Transverse colon (tissue), 4 donors: ENCODE data around the gene MRS2. TPM values are rescaled to one million over a fixed set of nuclear protein-coding genes. Genes with fewer than 3 reads are reported as not detected.

ENCODE experiments used
- DNase-seq: peaks from one replicate; pipeline ENCODE4 v3.0.0-alpha.2; 2019
- H3K27ac ChIP-seq, 4 donors: fragments of 200-600 bp; sonication (generic); 2 replicates each; pipeline ENCODE4 v1.5.1; 2016 to 2018; ENCODE audit warnings: inconsistent platforms in 4 of 4
- H3K27me3 ChIP-seq: fragments of 200-600 bp; sonication (generic); 2 replicates; pipeline ENCODE4 v1.5.1; 2017; ENCODE audit warnings: inconsistent platforms
- H3K36me3 ChIP-seq, 4 donors: fragments of 200-600 bp; sonication (generic); 2 replicates each; pipeline ENCODE4 v1.5.1; 2017 to 2019; ENCODE audit warnings: inconsistent platforms in 4 of 4
- H3K4me1 ChIP-seq, 4 donors: fragments of 200-600 bp; sonication (generic); 2 replicates each; pipeline ENCODE4 v1.5.1; 2017 to 2020; ENCODE audit warnings: inconsistent platforms in 4 of 4
- H3K4me3 ChIP-seq, 4 donors: fragments of 200-600 bp; sonication (generic); 1 replicate in 1 of 4; 2 replicates in 3 of 4; pipeline versions ENCODE4 v1.5.1 to v1.6.1; 2017 to 2019; ENCODE audit warnings: inconsistent platforms in 4 of 4
- H3K9me3 ChIP-seq, 2 donors: fragments of 200-600 bp; sonication (generic); 2 replicates each; pipeline ENCODE4 v1.5.1; 2017 to 2019; ENCODE audit warnings: inconsistent platforms in 2 of 2
- EP300 ChIP-seq: sonication (generic); formaldehyde crosslinking; IDR thresholded peaks from one replicate; pipeline ENCODE4 v1.6.1; 2017; ENCODE audit warnings: antibody characterized with exemption, low read depth
- POLR2A ChIP-seq: fragments of 450-650 bp; IDR thresholded peaks from one replicate; pipeline ENCODE4 v1.6.1; 2016; ENCODE audit warnings: antibody characterized with exemption, mild to moderate bottlenecking, moderate library complexity
- POLR2AphosphoS5 ChIP-seq, 3 donors: sonication (generic); formaldehyde crosslinking; IDR thresholded peaks; one replicate each; pipeline ENCODE4 v1.6.1; 2016; ENCODE audit warnings: antibody characterized with exemption in 3 of 3
- WGBS, 2 donors: methylation state at CpG; one replicate each; pipeline ENCODE4 v1.1.5; 2018; ENCODE audit warnings: low coverage in 1 of 2; 5-methylcytosine and 5-hydroxymethylcytosine counted together
- in situ Hi-C, 4 donors: fragments of 200-750 bp; cut with MboI; loops; one replicate each; pipeline versions ENCODE4 v1.15.0 to v1.15.1; 2017; ENCODE audit warnings: low sequenced_read_pairs in 3 of 4, low pct_ligation_motif_present in 1 of 4, low pct_unique_long_range_greater_than_20kb in 1 of 4
- intact Hi-C: fragments of 100-400 bp; cut with DNase I; formaldehyde crosslinking; loops from one replicate; pipeline ENCODE4 v1.15.1; 2023; ENCODE audit warnings: low total_unique reads
- small RNA-seq, 4 donors: library from RNA; depleted of rRNA; stranded (forward); fragments of <200 nt; gene quantifications; one replicate each; pipeline ENCODE3, GENCODE V24; 2016
- total RNA-seq, 4 donors: library from RNA; depleted of rRNA; stranded (reverse); fragments of >200 nt; gene quantifications; one replicate each; pipeline ENCODE4 v1.1.0, GENCODE V29; 2016
- TF ChIP-seq, protein P1 (sequence below), 5 experiments: fragments of 200-600 bp in 3 of 5; fragments of 450-650 bp in 2 of 5; sonication (generic) in 3 of 5; IDR thresholded peaks; 1 replicate in 2 of 5; 2 replicates in 3 of 5; pipeline ENCODE4 v1.5.1; 2016 to 2017; ENCODE audit warnings: antibody characterized with exemption in 5 of 5, inconsistent platforms in 3 of 5, mild to moderate bottlenecking in 2 of 5, moderate library complexity in 1 of 5

The MRS2 gene
- total RNA-seq, 4 donors from 2014 or later: 18.7 to 45.3 (median 33.5) TPM

DNA sequence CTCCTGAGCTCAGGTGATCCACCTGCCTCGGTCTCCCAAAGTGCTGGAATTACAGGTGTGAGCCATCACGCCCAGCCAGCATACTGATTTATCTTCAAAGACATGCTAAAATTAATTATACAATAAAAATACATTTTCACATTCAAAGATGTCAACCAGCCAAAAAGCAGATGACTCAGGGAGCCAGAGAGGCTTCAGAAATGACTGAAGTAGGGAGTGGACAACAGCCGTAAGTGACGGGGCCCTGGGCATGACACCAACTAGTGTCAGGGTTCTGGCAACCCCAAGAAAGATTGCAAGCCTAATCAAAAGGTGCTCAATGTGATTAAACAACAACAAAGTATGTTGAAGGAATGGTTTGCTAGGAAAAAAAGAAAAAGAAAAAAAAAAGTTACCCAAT lies 58.2 kb downstream of the MRS2 start:
- no peaks in the 10 kb centered on the region for H3K36me3 ChIP-seq
- H3K27ac ChIP-seq: no peak overlapping the region
- intact Hi-C loops: no loop called here
- H3K4me1 ChIP-seq: no peaks in the 10 kb centered on the region
- H3K4me3 ChIP-seq: no peak overlapping the region
- no peak for DNase-seq
- TF ChIP-seq POLR2A: no peak
- TF ChIP-seq, protein P1, sequence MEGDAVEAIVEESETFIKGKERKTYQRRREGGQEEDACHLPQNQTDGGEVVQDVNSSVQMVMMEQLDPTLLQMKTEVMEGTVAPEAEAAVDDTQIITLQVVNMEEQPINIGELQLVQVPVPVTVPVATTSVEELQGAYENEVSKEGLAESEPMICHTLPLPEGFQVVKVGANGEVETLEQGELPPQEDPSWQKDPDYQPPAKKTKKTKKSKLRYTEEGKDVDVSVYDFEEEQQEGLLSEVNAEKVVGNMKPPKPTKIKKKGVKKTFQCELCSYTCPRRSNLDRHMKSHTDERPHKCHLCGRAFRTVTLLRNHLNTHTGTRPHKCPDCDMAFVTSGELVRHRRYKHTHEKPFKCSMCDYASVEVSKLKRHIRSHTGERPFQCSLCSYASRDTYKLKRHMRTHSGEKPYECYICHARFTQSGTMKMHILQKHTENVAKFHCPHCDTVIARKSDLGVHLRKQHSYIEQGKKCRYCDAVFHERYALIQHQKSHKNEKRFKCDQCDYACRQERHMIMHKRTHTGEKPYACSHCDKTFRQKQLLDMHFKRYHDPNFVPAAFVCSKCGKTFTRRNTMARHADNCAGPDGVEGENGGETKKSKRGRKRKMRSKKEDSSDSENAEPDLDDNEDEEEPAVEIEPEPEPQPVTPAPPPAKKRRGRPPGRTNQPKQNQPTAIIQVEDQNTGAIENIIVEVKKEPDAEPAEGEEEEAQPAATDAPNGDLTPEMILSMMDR (IDR thresholded peaks at IDR 0.05): no peak
- no peak for TF ChIP-seq POLR2AphosphoS5 (IDR thresholded peaks at IDR 0.05)
- TF ChIP-seq EP300: no peak
- H3K27me3 ChIP-seq: no peaks in the 10 kb centered on the region
- no peaks in the 10 kb centered on the region for H3K9me3 ChIP-seq
- in situ Hi-C loops: no loop called here
- WGBS, 2 donors: 92 to 93% methylated on average over 2 to 4 of the region's 4 CpGs

DNA sequence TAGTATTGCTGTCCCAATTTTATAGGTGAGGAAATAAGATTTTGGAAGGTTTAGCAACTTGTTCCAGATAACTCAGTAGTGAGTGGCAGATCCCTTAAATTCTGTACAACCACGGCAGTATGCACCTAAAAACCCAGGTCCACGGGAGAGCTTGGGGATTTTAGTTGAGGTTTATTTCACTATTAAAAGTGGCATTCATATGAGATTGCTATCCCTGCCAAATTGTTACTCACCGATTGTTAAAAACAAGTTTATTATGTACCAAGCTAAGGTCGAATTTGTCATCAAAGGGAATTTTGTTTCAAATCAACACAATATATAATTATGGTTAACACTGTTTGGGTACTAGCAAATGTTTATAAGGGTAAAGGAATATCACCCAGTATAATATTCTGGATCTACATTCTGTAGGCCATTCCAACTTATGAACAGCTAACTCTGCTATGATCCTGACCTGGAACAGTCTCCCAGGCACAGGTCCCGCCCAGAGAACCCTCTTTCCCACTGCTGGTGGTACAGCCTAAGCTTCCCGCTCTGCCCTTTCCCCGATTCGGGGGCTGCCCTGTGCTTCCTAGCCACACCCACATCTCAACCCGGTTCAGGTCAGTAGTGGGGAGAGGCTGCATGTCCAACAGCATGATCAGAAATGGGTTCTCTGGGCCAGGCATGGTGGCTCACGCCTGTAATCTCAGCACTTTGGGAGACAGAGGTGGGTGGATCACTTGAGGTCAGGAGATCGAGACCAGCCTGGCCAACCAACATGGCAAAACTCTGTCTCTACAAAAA lies 61.7 kb downstream of the MRS2 start:
- H3K4me3 ChIP-seq: no peak overlapping the region
- in situ Hi-C loops: no loop called here
- no peaks in the 10 kb centered on the region for H3K36me3 ChIP-seq
- no peaks in the 10 kb centered on the region for H3K4me1 ChIP-seq
- no peaks in the 10 kb centered on the region for H3K9me3 ChIP-seq
- H3K27ac ChIP-seq: no peak overlapping the region
- 83 to 86% methylated on average over 4 to 11 of the region's 11 CpGs for WGBS, 2 donors
- intact Hi-C loops: no loop called here
- DNase-seq: no peak
- H3K27me3 ChIP-seq: no peaks in the 10 kb centered on the region
- TF ChIP-seq POLR2AphosphoS5 (IDR thresholded peaks at IDR 0.05) (no peak), EP300 (no peak), POLR2A (no peak)
- TF ChIP-seq, protein P1 (IDR thresholded peaks at IDR 0.05): no peak

DNA sequence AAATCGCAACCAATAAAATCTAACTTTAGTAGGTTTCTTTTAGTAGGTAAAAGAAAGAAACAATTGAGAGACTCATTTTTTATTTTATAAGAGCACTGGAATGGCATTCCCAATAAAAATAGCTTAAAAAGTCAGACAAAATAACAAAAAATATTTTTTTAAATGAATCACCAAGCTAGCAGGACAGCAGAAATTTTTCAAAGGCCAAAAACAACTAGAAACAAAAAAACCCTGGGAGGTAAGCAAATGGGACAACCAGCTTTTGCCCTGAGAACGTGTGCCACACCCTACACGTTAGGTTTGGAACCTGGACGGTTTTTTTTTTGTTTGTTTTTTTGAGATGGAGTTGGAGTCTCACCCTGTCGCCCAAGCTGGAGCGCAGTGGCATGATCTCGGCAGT lies 67.1 kb downstream of the MRS2 start:
- H3K4me3 ChIP-seq: no peak overlapping the region
- no peaks in the 10 kb centered on the region for H3K4me1 ChIP-seq
- TF ChIP-seq, protein P1 (IDR thresholded peaks at IDR 0.05): no peak
- TF ChIP-seq POLR2A: no peak
- TF ChIP-seq EP300: no peak
- no peak for TF ChIP-seq POLR2AphosphoS5 (IDR thresholded peaks at IDR 0.05)
- DNase-seq: no peak
- no peaks in the 10 kb centered on the region for H3K36me3 ChIP-seq
- H3K9me3 ChIP-seq: no peaks in the 10 kb centered on the region
- intact Hi-C loops (no loop called here), in situ Hi-C loops (no loop called here)
- 76 to 82% methylated on average over 7 of the region's 7 CpGs for whole genome bisulfite sequencing, 2 donors
- H3K27ac ChIP-seq: no peak overlapping the region
- H3K27me3 ChIP-seq: no peaks in the 10 kb centered on the region

DNA sequence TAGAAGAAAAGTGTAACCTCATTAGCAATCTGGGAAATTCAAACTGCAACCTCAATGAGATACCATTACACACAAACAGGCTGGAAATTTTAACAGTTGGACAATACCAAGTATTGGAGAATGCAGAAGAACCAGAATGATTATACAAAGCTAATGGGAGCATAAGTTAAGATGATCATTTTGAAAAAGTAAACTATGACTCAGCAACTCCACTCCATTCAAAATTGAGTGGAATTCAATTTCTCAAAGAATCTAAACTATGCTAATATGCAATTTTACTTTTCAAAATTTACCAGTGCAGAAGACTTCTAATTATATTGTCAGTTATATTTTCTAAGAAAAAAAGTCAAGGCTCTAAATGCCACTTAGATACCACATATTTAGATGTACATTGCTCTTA lies 69.4 kb downstream of the MRS2 start:
- intact Hi-C loops: no loop called here
- H3K4me3 ChIP-seq: no peak overlapping the region

More for the DNA sequence above, 69.4 kb downstream of the MRS2 start:
- Histone ChIP-seq H3K27ac (no peak overlapping the region), H3K27me3 (no peaks in the 10 kb centered on the region), H3K9me3 (no peaks in the 10 kb centered on the region), H3K4me1 (no peaks in the 10 kb centered on the region), H3K36me3 (no peaks in the 10 kb centered on the region)
- no peak for DNase-seq
- TF ChIP-seq EP300 (no peak), POLR2A (no peak), POLR2AphosphoS5 (IDR thresholded peaks at IDR 0.05) (no peak)
- TF ChIP-seq, protein P1 (IDR thresholded peaks at IDR 0.05): no peak
- in situ Hi-C loops: no loop called here

Small RNAs within 50 kb of the gene (small RNA-seq; reads per million reads assigned to genes)
- gene RNU6-391P: 0 reads per million in 4 donors

Other genes with a start within 250 kb of the MRS2 start
- 1 to 10 TPM in 2 of 4 donors, under 1 TPM in 1, not detected in 1; 0.64 to 1.6 (median 1.2) TPM for gene DCDC2, start 44.9 kb upstream of the MRS2 start, total RNA-seq
- 1 to 10 TPM in 3 of 4 donors, under 1 TPM in 1; 0.96 to 5.2 (median 1.4) TPM for gene GPLD1, start 86.6 kb downstream of the MRS2 start, total RNA-seq
- gene ALDH5A1, start 92.0 kb downstream of the MRS2 start, total RNA-seq: 10 to 100 TPM in 1 of 4 donors, 1 to 10 TPM in 3; 4.1 to 12.1 (median 7.9) TPM
- gene KIAA0319, start 243.3 kb downstream of the MRS2 start, total RNA-seq: 1 to 10 TPM in 1 of 4 donors, under 1 TPM in 3; 0.37 to 2.6 (median 0.67) TPM